SK-N-SH treated with all-trans-retinoic acid at 6 μM for 48 hours (cell line): Measurements from ENCODE around the gene TTC17.

ENCODE experiments used
- ATAC-seq: fragments of 200-7000 bp; cut with Tn5 transposase; 3 replicates; pipeline ENCODE4 v1.9.1; 2020; ENCODE audit warnings: mild to moderate bottlenecking, moderate library complexity
- ARNTL ChIP-seq: fragments of 450-650 bp; formaldehyde crosslinking; IDR thresholded peaks from 2 replicates; pipeline ENCODE4 v1.5.0; 2020; ENCODE audit warnings: low read depth, mild to moderate bottlenecking, moderate library complexity, borderline replicate concordance
- BACH2 ChIP-seq: fragments of 250-450 bp; sonication (Bioruptor Pico); IDR thresholded peaks from 2 replicates; pipeline ENCODE4 v1.9.0; 2021; ENCODE audit warnings: mild to moderate bottlenecking, borderline replicate concordance
- CSDC2 ChIP-seq: fragments of 250-450 bp; sonication (Bioruptor Pico); IDR thresholded peaks from 2 replicates; pipeline ENCODE4 v1.5.0; 2020; ENCODE audit warnings: mild to moderate bottlenecking, moderate library complexity
- ESRRG ChIP-seq: fragments of 250-450 bp; sonication (Bioruptor Pico); IDR thresholded peaks from 2 replicates; pipeline ENCODE4 v1.6.1; 2021; ENCODE audit warnings: mild to moderate bottlenecking
- GLIS3 ChIP-seq: fragments of 250-450 bp; sonication (Bioruptor Pico); IDR thresholded peaks from 2 replicates; pipeline ENCODE4 v1.5.0; 2020; ENCODE audit warnings: mild to moderate bottlenecking, moderate library complexity
- ISL1 ChIP-seq: fragments of 250-450 bp; sonication (Bioruptor Pico); IDR thresholded peaks from 2 replicates; pipeline ENCODE4 v2.1.2; 2022; ENCODE audit warnings: mild to moderate bottlenecking, moderate library complexity
- OSR1 ChIP-seq: fragments of 250-450 bp; sonication (Bioruptor Pico); IDR thresholded peaks from 2 replicates; pipeline ENCODE4 v1.8.0; 2022; ENCODE audit warnings: moderate library complexity, mild to moderate bottlenecking, inconsistent platforms
- POU6F1 ChIP-seq: fragments of 250-450 bp; sonication (Bioruptor Pico); IDR thresholded peaks from 2 replicates; pipeline ENCODE4 v1.8.0; 2021; ENCODE audit warnings: low read depth, mild to moderate bottlenecking, moderate library complexity, borderline replicate concordance
- PPARA ChIP-seq: fragments of 250-450 bp; sonication (Bioruptor Pico); IDR thresholded peaks from 2 replicates; pipeline ENCODE4 v1.5.0; 2020; ENCODE audit warnings: mild to moderate bottlenecking, borderline replicate concordance
- RARB ChIP-seq: fragments of 250-450 bp; sonication (Bioruptor Pico); IDR thresholded peaks from 2 replicates; pipeline ENCODE4 v1.8.0; 2021; ENCODE audit warnings: mild to moderate bottlenecking, moderate library complexity
- SNAI2 ChIP-seq: fragments of 250-450 bp; sonication (Bioruptor Pico); IDR thresholded peaks from 2 replicates; pipeline ENCODE4 v1.5.0; 2020; ENCODE audit warnings: mild to moderate bottlenecking, moderate library complexity
- TCF4 ChIP-seq: fragments of 250-450 bp; sonication (Bioruptor Pico); IDR thresholded peaks from 2 replicates; pipeline ENCODE4 v1.8.0; 2021; ENCODE audit warnings: mild to moderate bottlenecking, moderate library complexity, borderline replicate concordance
- TOX ChIP-seq: fragments of 250-450 bp; sonication (Bioruptor Pico); IDR thresholded peaks from 2 replicates; pipeline ENCODE4 v1.8.0; 2021; ENCODE audit warnings: mild to moderate bottlenecking, moderate library complexity, borderline replicate concordance
- ZC3H10 ChIP-seq: fragments of 250-450 bp; sonication (Bioruptor Pico); IDR thresholded peaks from 2 replicates; pipeline ENCODE4 v1.5.1; 2021; ENCODE audit warnings: mild to moderate bottlenecking, moderate library complexity
- ZFP30 ChIP-seq: fragments of 450-650 bp; formaldehyde crosslinking; IDR thresholded peaks from 2 replicates; pipeline ENCODE4 v1.5.0; 2022; ENCODE audit warnings: mild to moderate bottlenecking, moderate library complexity
- ZNF565 ChIP-seq: fragments of 450-650 bp; formaldehyde crosslinking; conservative IDR thresholded peaks from 2 replicates; pipeline ENCODE4 v1.5.0; 2020; ENCODE audit warnings: low read depth, mild to moderate bottlenecking, moderate library complexity
- TF ChIP-seq, protein P1 (sequence below): fragments of 250-450 bp; sonication (Bioruptor Pico); IDR thresholded peaks from 2 replicates; pipeline ENCODE4 v1.5.1; 2021; ENCODE audit warnings: mild to moderate bottlenecking, moderate library complexity
- TF ChIP-seq, protein P2 (sequence below): fragments of 250-450 bp; sonication (Bioruptor Pico); IDR thresholded peaks from 2 replicates; pipeline ENCODE4 v1.5.0; 2020; ENCODE audit warnings: mild to moderate bottlenecking, moderate library complexity

Gene TTC17

DNA sequence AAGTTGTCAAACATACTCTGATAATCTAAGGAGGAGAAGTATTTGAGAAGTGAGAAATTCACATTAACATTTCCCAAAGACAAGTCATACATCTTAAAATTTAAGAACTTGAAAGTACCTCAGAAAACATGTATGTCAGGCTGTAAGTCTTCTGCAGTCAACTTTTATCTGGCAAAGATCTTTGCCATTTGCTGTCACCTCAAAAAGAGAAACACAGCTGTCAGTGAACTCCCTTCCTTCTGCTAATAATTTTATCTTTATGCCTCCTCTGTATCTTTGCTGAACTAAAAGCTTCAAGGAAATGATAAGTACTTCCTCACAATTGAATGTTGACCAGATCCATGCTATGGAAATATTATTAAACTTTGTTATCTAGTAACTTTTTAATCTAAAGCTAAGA, 18.7 kb downstream of the TTC17 start (continued):
- no peak for TF ChIP-seq RARB (CRISPR knock-in tag)
- TF ChIP-seq CSDC2 (CRISPR knock-in tag), result no peak
- no peak for TF ChIP-seq ESRRG (CRISPR knock-in tag)
- no peak for TF ChIP-seq ZC3H10

- no peak for ATAC-seq
- TF ChIP-seq POU6F1 (no peak), ESRRG (CRISPR knock-in tag) (no peak), OSR1 (no peak), ISL1 (CRISPR knock-in tag) (no peak), ARNTL (CRISPR knock-in tag) (no peak), CSDC2 (CRISPR knock-in tag) (no peak), TCF4 (no peak), PPARA (CRISPR knock-in tag) (no peak), BACH2 (no peak)
- TF ChIP-seq, protein P1, sequence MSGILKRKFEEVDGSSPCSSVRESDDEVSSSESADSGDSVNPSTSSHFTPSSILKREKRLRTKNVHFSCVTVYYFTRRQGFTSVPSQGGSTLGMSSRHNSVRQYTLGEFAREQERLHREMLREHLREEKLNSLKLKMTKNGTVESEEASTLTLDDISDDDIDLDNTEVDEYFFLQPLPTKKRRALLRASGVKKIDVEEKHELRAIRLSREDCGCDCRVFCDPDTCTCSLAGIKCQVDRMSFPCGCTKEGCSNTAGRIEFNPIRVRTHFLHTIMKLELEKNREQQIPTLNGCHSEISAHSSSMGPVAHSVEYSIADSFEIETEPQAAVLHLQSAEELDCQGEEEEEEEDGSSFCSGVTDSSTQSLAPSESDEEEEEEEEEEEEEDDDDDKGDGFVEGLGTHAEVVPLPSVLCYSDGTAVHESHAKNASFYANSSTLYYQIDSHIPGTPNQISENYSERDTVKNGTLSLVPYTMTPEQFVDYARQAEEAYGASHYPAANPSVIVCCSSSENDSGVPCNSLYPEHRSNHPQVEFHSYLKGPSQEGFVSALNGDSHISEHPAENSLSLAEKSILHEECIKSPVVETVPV (CRISPR knock-in tag), result no peak
- TF ChIP-seq, protein P2, sequence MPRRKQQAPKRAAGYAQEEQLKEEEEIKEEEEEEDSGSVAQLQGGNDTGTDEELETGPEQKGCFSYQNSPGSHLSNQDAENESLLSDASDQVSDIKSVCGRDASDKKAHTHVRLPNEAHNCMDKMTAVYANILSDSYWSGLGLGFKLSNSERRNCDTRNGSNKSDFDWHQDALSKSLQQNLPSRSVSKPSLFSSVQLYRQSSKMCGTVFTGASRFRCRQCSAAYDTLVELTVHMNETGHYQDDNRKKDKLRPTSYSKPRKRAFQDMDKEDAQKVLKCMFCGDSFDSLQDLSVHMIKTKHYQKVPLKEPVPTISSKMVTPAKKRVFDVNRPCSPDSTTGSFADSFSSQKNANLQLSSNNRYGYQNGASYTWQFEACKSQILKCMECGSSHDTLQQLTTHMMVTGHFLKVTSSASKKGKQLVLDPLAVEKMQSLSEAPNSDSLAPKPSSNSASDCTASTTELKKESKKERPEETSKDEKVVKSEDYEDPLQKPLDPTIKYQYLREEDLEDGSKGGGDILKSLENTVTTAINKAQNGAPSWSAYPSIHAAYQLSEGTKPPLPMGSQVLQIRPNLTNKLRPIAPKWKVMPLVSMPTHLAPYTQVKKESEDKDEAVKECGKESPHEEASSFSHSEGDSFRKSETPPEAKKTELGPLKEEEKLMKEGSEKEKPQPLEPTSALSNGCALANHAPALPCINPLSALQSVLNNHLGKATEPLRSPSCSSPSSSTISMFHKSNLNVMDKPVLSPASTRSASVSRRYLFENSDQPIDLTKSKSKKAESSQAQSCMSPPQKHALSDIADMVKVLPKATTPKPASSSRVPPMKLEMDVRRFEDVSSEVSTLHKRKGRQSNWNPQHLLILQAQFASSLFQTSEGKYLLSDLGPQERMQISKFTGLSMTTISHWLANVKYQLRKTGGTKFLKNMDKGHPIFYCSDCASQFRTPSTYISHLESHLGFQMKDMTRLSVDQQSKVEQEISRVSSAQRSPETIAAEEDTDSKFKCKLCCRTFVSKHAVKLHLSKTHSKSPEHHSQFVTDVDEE (CRISPR knock-in tag), result no peak
These were observed 20.2 kb downstream of the TTC17 start for GRCh38 chr11:43378897-43379296.

- TF ChIP-seq RARB (CRISPR knock-in tag), result no peak
- ATAC-seq, result no peak
These were observed 23.1 kb downstream of the TTC17 start for GRCh38 chr11:43381802-43382201.

DNA sequence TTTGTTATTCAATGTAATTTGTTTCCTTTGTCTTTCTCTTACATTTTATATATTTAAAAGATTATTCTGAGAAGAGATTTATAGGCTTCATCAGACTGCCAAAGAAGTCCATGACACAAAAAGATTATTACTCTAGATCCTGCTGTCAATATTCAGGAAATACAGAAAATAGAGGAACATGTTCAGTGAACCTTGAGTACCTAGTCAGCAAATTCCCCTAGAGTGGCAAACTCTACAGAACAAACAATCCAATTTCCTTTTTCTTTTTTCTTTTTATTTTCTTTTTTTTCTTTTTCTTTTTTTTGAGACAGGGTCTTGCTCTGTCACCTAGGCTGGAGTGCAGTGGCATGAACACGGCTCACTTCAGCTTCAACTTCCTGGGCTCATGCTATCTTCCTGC, 23.9 kb downstream of the TTC17 start:
- TF ChIP-seq ARNTL (CRISPR knock-in tag) (no peak), GLIS3 (CRISPR knock-in tag) (no peak), ZFP30 (CRISPR knock-in tag) (no peak), ZNF565 (CRISPR knock-in tag) (no peak), POU6F1 (no peak), ISL1 (CRISPR knock-in tag) (no peak), SNAI2 (CRISPR knock-in tag) (no peak), CSDC2 (CRISPR knock-in tag) (no peak), TOX (no peak), PPARA (CRISPR knock-in tag) (no peak), TCF4 (no peak)
- TF ChIP-seq, protein P1 (CRISPR knock-in tag), result no peak
- TF ChIP-seq, protein P2 (CRISPR knock-in tag), result no peak
- no peak for ATAC-seq
